ENCODE measurements around the gene BCAT1. TPM values are rescaled to one million over a fixed set of nuclear protein-coding genes. Genes with fewer than 3 reads are reported as not detected.

The BCAT1 gene
- total and polyA plus RNA-seq, 2 experiments from 2014 or later = 53.6 to 181 TPM

DNA sequence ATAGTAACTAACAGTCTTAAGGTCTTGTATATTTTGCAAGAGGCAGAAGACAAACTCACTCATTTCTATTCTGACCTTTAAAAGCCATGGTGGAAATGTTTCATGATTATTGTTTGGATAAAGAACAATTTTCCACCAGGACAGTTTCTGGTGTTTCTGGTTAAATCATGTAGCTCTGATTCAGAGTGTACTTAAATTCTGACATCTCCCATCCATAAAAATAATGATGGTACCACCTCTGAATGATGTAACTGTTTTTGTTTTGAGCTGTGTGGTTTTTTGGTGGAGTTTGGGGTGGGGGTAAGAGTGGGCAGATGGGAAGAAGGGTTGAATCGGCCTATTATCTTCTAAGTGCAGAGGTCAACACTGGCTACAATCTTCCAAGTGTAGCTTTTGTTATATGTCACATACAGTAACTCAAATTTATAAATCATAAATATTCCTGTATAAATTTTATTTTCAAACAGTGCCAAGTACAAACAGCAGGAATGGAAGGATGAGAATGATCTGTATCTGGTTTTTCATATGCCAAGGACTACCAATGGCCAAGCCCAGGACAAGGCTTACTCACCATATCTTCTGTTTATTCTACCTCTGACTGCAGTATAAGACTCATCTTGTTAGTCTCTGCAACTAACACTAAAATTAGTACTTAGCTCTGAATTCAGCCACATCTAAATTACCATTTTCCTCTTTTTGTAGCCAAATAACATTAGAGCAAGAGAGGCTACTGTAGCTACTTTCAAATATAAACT, 108.7 kb downstream of the BCAT1 start (continued):
- TF ChIP-seq, protein P1, sequence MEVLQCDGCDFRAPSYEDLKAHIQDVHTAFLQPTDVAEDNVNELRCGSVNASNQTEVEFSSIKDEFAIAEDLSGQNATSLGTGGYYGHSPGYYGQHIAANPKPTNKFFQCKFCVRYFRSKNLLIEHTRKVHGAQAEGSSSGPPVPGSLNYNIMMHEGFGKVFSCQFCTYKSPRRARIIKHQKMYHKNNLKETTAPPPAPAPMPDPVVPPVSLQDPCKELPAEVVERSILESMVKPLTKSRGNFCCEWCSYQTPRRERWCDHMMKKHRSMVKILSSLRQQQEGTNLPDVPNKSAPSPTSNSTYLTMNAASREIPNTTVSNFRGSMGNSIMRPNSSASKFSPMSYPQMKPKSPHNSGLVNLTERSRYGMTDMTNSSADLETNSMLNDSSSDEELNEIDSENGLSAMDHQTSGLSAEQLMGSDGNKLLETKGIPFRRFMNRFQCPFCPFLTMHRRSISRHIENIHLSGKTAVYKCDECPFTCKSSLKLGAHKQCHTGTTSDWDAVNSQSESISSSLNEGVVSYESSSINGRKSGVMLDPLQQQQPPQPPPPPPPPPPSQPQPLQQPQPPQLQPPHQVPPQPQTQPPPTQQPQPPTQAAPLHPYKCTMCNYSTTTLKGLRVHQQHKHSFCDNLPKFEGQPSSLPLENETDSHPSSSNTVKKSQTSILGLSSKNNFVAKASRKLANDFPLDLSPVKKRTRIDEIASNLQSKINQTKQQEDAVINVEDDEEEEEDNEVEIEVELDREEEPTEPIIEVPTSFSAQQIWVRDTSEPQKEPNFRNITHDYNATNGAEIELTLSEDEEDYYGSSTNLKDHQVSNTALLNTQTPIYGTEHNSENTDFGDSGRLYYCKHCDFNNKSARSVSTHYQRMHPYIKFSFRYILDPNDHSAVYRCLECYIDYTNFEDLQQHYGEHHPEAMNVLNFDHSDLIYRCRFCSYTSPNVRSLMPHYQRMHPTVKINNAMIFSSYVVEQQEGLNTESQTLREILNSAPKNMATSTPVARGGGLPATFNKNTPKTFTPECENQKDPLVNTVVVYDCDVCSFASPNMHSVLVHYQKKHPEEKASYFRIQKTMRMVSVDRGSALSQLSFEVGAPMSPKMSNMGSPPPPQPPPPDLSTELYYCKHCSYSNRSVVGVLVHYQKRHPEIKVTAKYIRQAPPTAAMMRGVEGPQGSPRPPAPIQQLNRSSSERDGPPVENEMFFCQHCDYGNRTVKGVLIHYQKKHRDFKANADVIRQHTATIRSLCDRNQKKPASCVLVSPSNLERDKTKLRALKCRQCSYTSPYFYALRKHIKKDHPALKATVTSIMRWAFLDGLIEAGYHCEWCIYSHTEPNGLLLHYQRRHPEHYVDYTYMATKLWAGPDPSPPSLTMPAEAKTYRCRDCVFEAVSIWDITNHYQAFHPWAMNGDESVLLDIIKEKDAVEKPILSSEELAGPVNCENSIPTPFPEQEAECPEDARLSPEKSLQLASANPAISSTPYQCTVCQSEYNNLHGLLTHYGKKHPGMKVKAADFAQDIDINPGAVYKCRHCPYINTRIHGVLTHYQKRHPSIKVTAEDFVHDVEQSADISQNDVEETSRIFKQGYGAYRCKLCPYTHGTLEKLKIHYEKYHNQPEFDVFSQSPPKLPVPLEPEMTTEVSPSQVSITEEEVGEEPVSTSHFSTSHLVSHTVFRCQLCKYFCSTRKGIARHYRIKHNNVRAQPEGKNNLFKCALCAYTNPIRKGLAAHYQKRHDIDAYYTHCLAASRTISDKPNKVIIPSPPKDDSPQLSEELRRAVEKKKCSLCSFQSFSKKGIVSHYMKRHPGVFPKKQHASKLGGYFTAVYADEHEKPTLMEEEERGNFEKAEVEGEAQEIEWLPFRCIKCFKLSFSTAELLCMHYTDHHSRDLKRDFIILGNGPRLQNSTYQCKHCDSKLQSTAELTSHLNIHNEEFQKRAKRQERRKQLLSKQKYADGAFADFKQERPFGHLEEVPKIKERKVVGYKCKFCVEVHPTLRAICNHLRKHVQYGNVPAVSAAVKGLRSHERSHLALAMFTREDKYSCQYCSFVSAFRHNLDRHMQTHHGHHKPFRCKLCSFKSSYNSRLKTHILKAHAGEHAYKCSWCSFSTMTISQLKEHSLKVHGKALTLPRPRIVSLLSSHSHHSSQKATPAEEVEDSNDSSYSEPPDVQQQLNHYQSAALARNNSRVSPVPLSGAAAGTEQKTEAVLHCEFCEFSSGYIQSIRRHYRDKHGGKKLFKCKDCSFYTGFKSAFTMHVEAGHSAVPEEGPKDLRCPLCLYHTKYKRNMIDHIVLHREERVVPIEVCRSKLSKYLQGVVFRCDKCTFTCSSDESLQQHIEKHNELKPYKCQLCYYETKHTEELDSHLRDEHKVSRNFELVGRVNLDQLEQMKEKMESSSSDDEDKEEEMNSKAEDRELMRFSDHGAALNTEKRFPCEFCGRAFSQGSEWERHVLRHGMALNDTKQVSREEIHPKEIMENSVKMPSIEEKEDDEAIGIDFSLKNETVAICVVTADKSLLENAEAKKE (CRISPR knock-in tag; IDR thresholded peaks at IDR 0.05) = no peak
- TF ChIP-seq STAT1 (IDR thresholded peaks at IDR 0.05; ENCODE audit: unreplicated experiment) (no peak), ZNF114 (CRISPR knock-in tag; IDR thresholded peaks at IDR 0.05) (no peak), JUNB (IDR thresholded peaks at IDR 0.05; ENCODE audit: unreplicated experiment) (no peak)

DNA sequence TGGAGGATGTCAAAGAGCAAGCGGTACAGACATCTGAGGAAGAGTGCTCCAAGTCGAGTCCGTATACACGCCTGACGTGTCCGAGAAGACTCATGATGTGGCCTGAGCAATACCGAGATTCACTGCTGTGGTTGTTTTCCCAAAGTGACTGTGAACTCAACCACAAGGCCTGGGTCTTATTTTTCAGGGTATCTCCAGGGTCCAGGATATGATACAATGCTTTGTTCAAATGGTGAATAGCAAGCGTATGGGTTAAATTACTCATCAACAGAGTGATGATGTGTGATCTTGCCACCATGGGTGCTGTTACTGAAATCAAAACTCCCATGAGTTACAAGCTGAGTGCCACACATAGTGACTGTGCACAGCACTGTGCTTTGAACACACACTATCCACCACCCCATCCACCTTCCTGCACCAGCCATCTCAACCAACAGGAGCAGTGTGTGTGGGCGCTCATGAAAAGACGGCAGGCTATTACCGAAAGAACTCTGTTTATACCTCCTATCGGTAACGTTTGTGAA, 109.6 kb downstream of the BCAT1 start:
- H3K9me3 Mint-ChIP-seq = no peaks in the 10 kb centered on the region
- DNase-seq (ENCODE audit: low spot score) (no peak), ATAC-seq (no peak)
- H3K27ac Mint-ChIP-seq = no peak overlapping the region
- H4K20me1 ChIP-seq (replicated peaks; ENCODE audit: insufficient read depth) = no peaks in the 10 kb centered on the region
- no peak overlapping the region for H2AFZ ChIP-seq
- H3K36me3 ChIP-seq (ENCODE audit: insufficient read depth) = peaks cover 5% of the 10 kb centered on the region; the same call in 1 of the 2 replicates
- no peaks in the 10 kb centered on the region for H3K4me1 ChIP-seq (ENCODE audit: insufficient read depth)
- H3K4me3 Mint-ChIP-seq = no peak overlapping the region
- no peaks in the 10 kb centered on the region for H3F3A ChIP-seq (replicated peaks; ENCODE audit: low read depth)
- H3K4me1 Mint-ChIP-seq = no peaks in the 10 kb centered on the region
- no peaks in the 10 kb centered on the region for H3K27me3 ChIP-seq (ENCODE audit: insufficient read depth)
- no peak overlapping the region for H3K27ac ChIP-seq (ENCODE audit: low read depth)
- H3K79me2 ChIP-seq (replicated peaks; ENCODE audit: insufficient read depth) = no peaks in the 10 kb centered on the region
- no peak overlapping the region for H3K4me2 ChIP-seq
- peaks cover 2% of the 10 kb centered on the region for H3K27me3 Mint-ChIP-seq (ENCODE audit: insufficient read depth, low read depth, poor library complexity)
- no peaks in the 10 kb centered on the region for H3K9me2 ChIP-seq (ENCODE audit: insufficient read depth)
- peaks cover 82% of the 10 kb centered on the region for H3K36me3 Mint-ChIP-seq (ENCODE audit: low read depth)
- no peak overlapping the region for H3K4me3 ChIP-seq
- no peak for TF ChIP-seq ZNF114 (CRISPR knock-in tag; IDR thresholded peaks at IDR 0.05)
- no peak for TF ChIP-seq CREB1 (CRISPR knock-in tag; IDR thresholded peaks at IDR 0.05; ENCODE audit: low read depth)
- TF ChIP-seq, protein P2, sequence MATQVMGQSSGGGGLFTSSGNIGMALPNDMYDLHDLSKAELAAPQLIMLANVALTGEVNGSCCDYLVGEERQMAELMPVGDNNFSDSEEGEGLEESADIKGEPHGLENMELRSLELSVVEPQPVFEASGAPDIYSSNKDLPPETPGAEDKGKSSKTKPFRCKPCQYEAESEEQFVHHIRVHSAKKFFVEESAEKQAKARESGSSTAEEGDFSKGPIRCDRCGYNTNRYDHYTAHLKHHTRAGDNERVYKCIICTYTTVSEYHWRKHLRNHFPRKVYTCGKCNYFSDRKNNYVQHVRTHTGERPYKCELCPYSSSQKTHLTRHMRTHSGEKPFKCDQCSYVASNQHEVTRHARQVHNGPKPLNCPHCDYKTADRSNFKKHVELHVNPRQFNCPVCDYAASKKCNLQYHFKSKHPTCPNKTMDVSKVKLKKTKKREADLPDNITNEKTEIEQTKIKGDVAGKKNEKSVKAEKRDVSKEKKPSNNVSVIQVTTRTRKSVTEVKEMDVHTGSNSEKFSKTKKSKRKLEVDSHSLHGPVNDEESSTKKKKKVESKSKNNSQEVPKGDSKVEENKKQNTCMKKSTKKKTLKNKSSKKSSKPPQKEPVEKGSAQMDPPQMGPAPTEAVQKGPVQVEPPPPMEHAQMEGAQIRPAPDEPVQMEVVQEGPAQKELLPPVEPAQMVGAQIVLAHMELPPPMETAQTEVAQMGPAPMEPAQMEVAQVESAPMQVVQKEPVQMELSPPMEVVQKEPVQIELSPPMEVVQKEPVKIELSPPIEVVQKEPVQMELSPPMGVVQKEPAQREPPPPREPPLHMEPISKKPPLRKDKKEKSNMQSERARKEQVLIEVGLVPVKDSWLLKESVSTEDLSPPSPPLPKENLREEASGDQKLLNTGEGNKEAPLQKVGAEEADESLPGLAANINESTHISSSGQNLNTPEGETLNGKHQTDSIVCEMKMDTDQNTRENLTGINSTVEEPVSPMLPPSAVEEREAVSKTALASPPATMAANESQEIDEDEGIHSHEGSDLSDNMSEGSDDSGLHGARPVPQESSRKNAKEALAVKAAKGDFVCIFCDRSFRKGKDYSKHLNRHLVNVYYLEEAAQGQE (IDR thresholded peaks at IDR 0.05; ENCODE audit: unreplicated experiment) = no peak
- no peak for TF ChIP-seq EZH2phosphoT487 (IDR thresholded peaks at IDR 0.05; ENCODE audit: unreplicated experiment)
- TF ChIP-seq JUNB (IDR thresholded peaks at IDR 0.05; ENCODE audit: unreplicated experiment) = no peak
- no peak for TF ChIP-seq EZH2 (IDR thresholded peaks at IDR 0.05; ENCODE audit: low read depth, unreplicated experiment)
